B cell (primary cell): ENCODE measurements around the gene CYTH3. TPM values are rescaled to one million over a fixed set of nuclear protein-coding genes. Genes with fewer than 3 reads are reported as not detected.

Experiments used
- ATAC-seq: fragments of 200-7000 bp; cut with Tn5 transposase; one replicate; pipeline ENCODE4 v1.10.0; 2021; ENCODE audit warnings: low read depth, mild to moderate bottlenecking, moderate number of reproducible peaks, moderate library complexity
- CTCF ChIA-PET: fragments of 350-600 bp; sonication (Branson Sonifier 250); formaldehyde crosslinking; loops from one replicate; lab custom pipeline; 2021; ENCODE audit warnings: antibody characterized with exemption, inconsistent platforms; lab: Charles Lee
- POLR2A ChIA-PET: fragments of 350-600 bp; sonication (Branson Sonifier 250); formaldehyde crosslinking; loops from one replicate; lab custom pipeline; 2021; ENCODE audit warnings: antibody characterized with exemption; lab: Charles Lee
- DNase-seq: peaks from one replicate; pipeline ENCODE4 v3.0.0; 2013
- H2AFZ ChIP-seq: 2 replicates; pipeline ENCODE4 v1.6.1; 2012; ENCODE audit warnings: mild to moderate bottlenecking, low read depth, low read length; ENCODE audit not compliant: insufficient read depth, poor library complexity, severe bottlenecking
- H3K27ac ChIP-seq, 2 donors: 1 replicate in 1 of 2; 2 replicates in 1 of 2; pipeline ENCODE4 v1.5.1; 2012 to 2013; ENCODE audit warnings: low read length in 2 of 2, mild to moderate bottlenecking in 2 of 2, moderate library complexity in 1 of 2
- H3K27me3 ChIP-seq, 4 experiments: fragments of 200-600 bp in 1 of 4; sonication (generic) in 1 of 4; replicated peaks in 1 of 4; 1 replicate in 2 of 4; 2 replicates in 2 of 4; pipeline versions ENCODE4 v1.6.1 to v1.7.0; 2013 to 2016; ENCODE audit warnings: low read length in 3 of 4, mild to moderate bottlenecking in 2 of 4, mixed read lengths in 1 of 4, moderate library complexity in 1 of 4; ENCODE audit not compliant: insufficient read depth in 4 of 4, control insufficient read depth in 3 of 4; ENCODE audit errors: control extremely low read depth in 1 of 4
- H3K36me3 ChIP-seq, 2 experiments: replicated peaks in 1 of 2; 1 replicate in 1 of 2; 2 replicates in 1 of 2; pipeline versions ENCODE4 v1.6.1 to v1.7.1; 2013; ENCODE audit warnings: low read length in 1 of 2; ENCODE audit not compliant: insufficient read depth in 2 of 2, control insufficient read depth in 1 of 2; ENCODE audit errors: control extremely low read depth in 1 of 2, extremely low read depth in 1 of 2
- H3K4me1 ChIP-seq, 2 donors: fragments of 200-600 bp in 1 of 2; sonication (generic) in 1 of 2; 1 replicate in 1 of 2; 2 replicates in 1 of 2; pipeline versions ENCODE4 v1.5.1 to v1.6.1; 2013 to 2017; ENCODE audit warnings: low read length in 2 of 2; ENCODE audit not compliant: control insufficient read depth in 2 of 2, insufficient read depth in 2 of 2
- H3K4me2 ChIP-seq: replicated peaks from 2 replicates; pipeline ENCODE3; 2012; ENCODE audit warnings: mild to moderate bottlenecking, low read depth, low read length; ENCODE audit not compliant: poor library complexity, severe bottlenecking
- H3K4me3 ChIP-seq, 5 experiments: fragments of 200-600 bp in 1 of 5; sonication (generic) in 1 of 5; 1 replicate in 3 of 5; 2 replicates in 2 of 5; pipeline versions ENCODE4 v1.5.1 to v1.7.0; 2011 to 2016; ENCODE audit warnings: low read length in 4 of 5, mild to moderate bottlenecking in 4 of 5, low read depth in 2 of 5, control low read depth in 1 of 5, moderate library complexity in 1 of 5; ENCODE audit not compliant: insufficient read depth in 1 of 5; ENCODE audit errors: control extremely low read depth in 1 of 5, extremely low read depth in 1 of 5
- H3K79me2 ChIP-seq: fragments of 200-600 bp; sonication (generic); one replicate; pipeline ENCODE4 v1.6.0; 2016; ENCODE audit warnings: low read length; ENCODE audit not compliant: control insufficient read depth, insufficient read depth
- H3K9ac ChIP-seq: fragments of 200-600 bp; sonication (generic); 2 replicates; pipeline ENCODE4 v1.6.1; 2017; ENCODE audit warnings: mild to moderate bottlenecking, low read length, moderate library complexity
- H3K9me3 ChIP-seq, 3 donors: one replicate each; pipeline versions ENCODE4 v1.6.1 to v1.7.1; 2013; ENCODE audit warnings: low read length in 2 of 3; ENCODE audit not compliant: control insufficient read depth in 2 of 3, insufficient read depth in 1 of 3; ENCODE audit errors: control extremely low read depth in 1 of 3
- H4K20me1 ChIP-seq: 2 replicates; pipeline ENCODE4 v1.6.0; 2012; ENCODE audit warnings: mild to moderate bottlenecking, low read length; ENCODE audit not compliant: insufficient read depth, control insufficient read depth, poor library complexity, severe bottlenecking
- H3K27ac Mint-ChIP-seq: one replicate; pipeline ENCODE4 v1.8.0; 2021; ENCODE audit warnings: mixed read lengths
- H3K27me3 Mint-ChIP-seq: one replicate; pipeline ENCODE4 v1.8.0; 2021; ENCODE audit warnings: mixed read lengths
- H3K4me1 Mint-ChIP-seq: one replicate; pipeline ENCODE4 v1.8.0; 2021; ENCODE audit warnings: mixed read lengths
- H3K4me3 Mint-ChIP-seq: one replicate; pipeline ENCODE4 v1.8.0; 2021; ENCODE audit warnings: mixed read lengths
- H3K9me3 Mint-ChIP-seq: one replicate; pipeline ENCODE4 v1.8.0; 2022; ENCODE audit warnings: mixed read lengths; ENCODE audit not compliant: insufficient read depth
- CTCF ChIP-seq: fragments of 200-600 bp; IDR thresholded peaks from one replicate; pipeline ENCODE4 v1.8.0; 2022; ENCODE audit warnings: antibody characterized with exemption, mild to moderate bottlenecking
- EZH2 ChIP-seq: IDR thresholded peaks from 2 replicates; pipeline ENCODE4 v1.6.1; 2012; ENCODE audit warnings: borderline replicate concordance, low read depth, mild to moderate bottlenecking, moderate library complexity, low read length; ENCODE audit not compliant: insufficient read depth, poor library complexity, severe bottlenecking
- WGBS: methylation state at CpG from one replicate; pipeline ENCODE4 v1.1.5; 2013; ENCODE audit warnings: missing lambda C conversion rate; ENCODE audit not compliant: insufficient coverage; 5-methylcytosine and 5-hydroxymethylcytosine counted together
- intact Hi-C: fragments of 100-400 bp; cut with micrococcal nuclease; formaldehyde crosslinking; loops from one replicate; pipeline ENCODE4 v1.10.0; 2022
- polyA plus RNA-seq: library from polyadenylated mRNA; depleted of rRNA; stranded (reverse); fragments of >200 nt; gene quantifications from 2 replicates; pipeline ENCODE4 v1.2.3, GENCODE V29; 2012
- total RNA-seq, 2 donors: library from RNA; stranded (reverse); fragments of 120-200 nt in 1 of 2; gene quantifications; 1 replicate in 1 of 2; 2 replicates in 1 of 2; pipeline versions ENCODE4 v1.2.3 to v1.2.4, GENCODE V29; 2013 to 2022

The CYTH3 gene
- total and polyA plus RNA-seq, 2 donors (not counting 1 experiment from before 2014, with no cell fraction given), result 5.2 to 11.3 TPM

- peaks cover 19% of the 10 kb centered on the region for H3K4me1 Mint-ChIP-seq
- no peak overlapping the region for H3K4me3 Mint-ChIP-seq
- Histone ChIP-seq H3K36me3 (no peaks in the 10 kb centered on the region), H3K4me1 (peaks cover 16 to 19% of the 10 kb centered on the region in 2 donors), H3K4me3 (no peak overlapping the region), H4K20me1 (no peaks in the 10 kb centered on the region), H3K79me2 (peaks cover 14% of the 10 kb centered on the region), H3K27ac (no peak overlapping the region), H3K9ac (no peak overlapping the region), H3K4me2 (no peak overlapping the region), H3K9me3 (no peaks in the 10 kb centered on the region), H3K27me3 (peaks cover 0 to 8% (median 3%) of the 10 kb centered on the region in 4 experiments), H2AFZ (no peak overlapping the region)
- intact Hi-C loops, result no loop called here
- ChIA-PET POLR2A (no interaction called here), CTCF (no interaction called here)
- DNase-seq (no peak), ATAC-seq (no peak)
- 98% methylated on average over 7 of the region's 18 CpGs for WGBS
- TF ChIP-seq EZH2, result no peak
- no peak for TF ChIP-seq CTCF
- no peaks in the 10 kb centered on the region for H3K9me3 Mint-ChIP-seq
- no peak overlapping the region for H3K27ac Mint-ChIP-seq
- H3K27me3 Mint-ChIP-seq, result peaks cover 23% of the 10 kb centered on the region
Observed at GRCh38 chr7:6268023-6268900, 4.2 kb downstream of the CYTH3 start.

GRCh38 chr7:6266699-6267098 is 5.7 kb downstream of the CYTH3 start:
- peaks cover 18% of the 10 kb centered on the region for H3K79me2 ChIP-seq
- no peaks in the 10 kb centered on the region for H3K9me3 ChIP-seq
- no peak overlapping the region for H3K4me3 Mint-ChIP-seq

More at GRCh38 chr7:6266699-6267098, 5.7 kb downstream of the CYTH3 start:
- H2AFZ ChIP-seq, result no peak overlapping the region
- intact Hi-C loops, result no loop called here
- ATAC-seq (no peak), DNase-seq (no peak)
- CTCF ChIA-PET, result no interaction called here
- no peak overlapping the region for H3K4me3 ChIP-seq
- no peak overlapping the region for H3K27ac Mint-ChIP-seq
- TF ChIP-seq CTCF (no peak), EZH2 (no peak)
- peaks cover 0 to 8% (median 3%) of the 10 kb centered on the region in 4 experiments for H3K27me3 ChIP-seq
- 96% methylated on average over 5 of the region's 7 CpGs for WGBS
- no peak overlapping the region for H3K4me2 ChIP-seq
- no peaks in the 10 kb centered on the region for H3K36me3 ChIP-seq
- H3K4me1 ChIP-seq, result peaks cover 11% of the 10 kb centered on the region in 2 donors
- H3K27me3 Mint-ChIP-seq, result peaks cover 21% of the 10 kb centered on the region
- H4K20me1 ChIP-seq, result no peaks in the 10 kb centered on the region
- H3K9ac ChIP-seq, result no peak overlapping the region
- peaks cover 17% of the 10 kb centered on the region for H3K4me1 Mint-ChIP-seq
- H3K27ac ChIP-seq, result no peak overlapping the region
- no peaks in the 10 kb centered on the region for H3K9me3 Mint-ChIP-seq
- POLR2A ChIA-PET, result no interaction called here
